ENCODE results near the gene USP3.

USP3 gene

DNA sequence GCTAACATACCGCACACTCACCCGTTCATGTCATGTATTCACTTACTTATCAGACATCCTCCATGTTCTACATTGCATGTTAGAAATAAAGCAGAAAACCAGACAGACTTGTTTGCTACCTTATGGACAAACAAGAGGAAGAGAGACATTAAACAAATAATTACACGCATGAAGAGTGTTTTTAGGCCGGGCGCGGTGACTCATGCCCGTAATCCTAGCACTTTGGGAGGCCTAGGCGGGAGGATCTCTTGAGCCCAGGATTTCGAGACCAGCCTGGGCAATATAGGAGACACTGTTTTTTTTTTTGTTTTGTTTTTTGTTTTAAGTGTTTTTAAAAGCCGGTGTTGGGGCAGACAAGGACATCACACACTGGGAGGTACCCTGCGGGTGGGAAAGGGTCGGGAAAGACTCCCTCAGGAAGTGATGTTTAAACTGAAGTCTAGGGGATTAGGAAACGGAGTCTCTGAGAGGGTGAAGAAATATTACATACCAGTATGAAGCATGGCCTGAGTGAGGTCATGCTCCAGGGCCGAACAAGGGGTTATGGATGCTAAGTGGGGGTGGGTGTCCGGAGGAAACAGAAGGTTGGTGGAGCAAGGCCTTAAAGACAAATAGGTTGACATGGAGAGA, 2.1 kb upstream of the USP3 start:
- peak overlapping the region; percentile 97 to 98 for H3K27ac ChIP-seq
- TF ChIP-seq, protein P1, sequence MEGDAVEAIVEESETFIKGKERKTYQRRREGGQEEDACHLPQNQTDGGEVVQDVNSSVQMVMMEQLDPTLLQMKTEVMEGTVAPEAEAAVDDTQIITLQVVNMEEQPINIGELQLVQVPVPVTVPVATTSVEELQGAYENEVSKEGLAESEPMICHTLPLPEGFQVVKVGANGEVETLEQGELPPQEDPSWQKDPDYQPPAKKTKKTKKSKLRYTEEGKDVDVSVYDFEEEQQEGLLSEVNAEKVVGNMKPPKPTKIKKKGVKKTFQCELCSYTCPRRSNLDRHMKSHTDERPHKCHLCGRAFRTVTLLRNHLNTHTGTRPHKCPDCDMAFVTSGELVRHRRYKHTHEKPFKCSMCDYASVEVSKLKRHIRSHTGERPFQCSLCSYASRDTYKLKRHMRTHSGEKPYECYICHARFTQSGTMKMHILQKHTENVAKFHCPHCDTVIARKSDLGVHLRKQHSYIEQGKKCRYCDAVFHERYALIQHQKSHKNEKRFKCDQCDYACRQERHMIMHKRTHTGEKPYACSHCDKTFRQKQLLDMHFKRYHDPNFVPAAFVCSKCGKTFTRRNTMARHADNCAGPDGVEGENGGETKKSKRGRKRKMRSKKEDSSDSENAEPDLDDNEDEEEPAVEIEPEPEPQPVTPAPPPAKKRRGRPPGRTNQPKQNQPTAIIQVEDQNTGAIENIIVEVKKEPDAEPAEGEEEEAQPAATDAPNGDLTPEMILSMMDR (IDR thresholded peaks at IDR 0.05): no peak
- DNase-seq (ENCODE audit: low spot score): no peak
- H3K4me3 ChIP-seq: peak overlapping the region; percentile 64

GRCh38 chr15:63502843-63503738, 1.3 kb upstream of the USP3 start:
- H3K4me3 ChIP-seq: peak overlapping the region; percentile 86
- TF ChIP-seq, protein P1 (IDR thresholded peaks at IDR 0.05): no peak

DNA sequence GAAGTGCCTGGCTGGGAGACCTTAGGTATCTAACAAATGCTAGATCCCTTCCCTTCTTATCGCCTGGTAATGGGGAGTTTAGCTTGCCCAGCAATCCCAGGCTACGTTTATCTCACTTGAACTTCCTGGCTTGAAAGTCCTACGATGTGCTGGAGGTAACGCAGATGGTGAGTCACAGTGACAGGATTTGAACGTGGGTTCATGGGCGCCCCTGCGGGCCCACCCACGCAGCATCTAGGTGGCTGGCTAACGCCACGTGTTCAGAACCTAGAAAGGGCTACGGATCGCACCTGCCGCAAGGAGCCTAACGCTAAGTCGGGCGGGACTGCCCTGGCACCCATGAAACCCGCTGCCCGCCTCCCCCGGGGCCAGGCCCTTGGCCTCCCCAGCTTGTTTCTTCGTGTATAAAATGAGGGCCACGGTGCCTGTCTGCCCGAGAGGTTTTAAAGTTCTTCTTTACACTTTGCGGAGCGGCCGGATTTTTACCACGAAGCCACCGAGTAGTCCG, 600 bp upstream of the USP3 start:
- TF ChIP-seq, protein P1 (IDR thresholded peaks at IDR 0.05): no peak
- peak overlapping the region; percentile 97 to 98 for H3K27ac ChIP-seq
- DNase-seq (ENCODE audit: low spot score): peak; percentile 87
- H3K4me3 ChIP-seq: peak overlapping the region; percentile 86

More at GRCh38 chr15:63502843-63503738, 1.3 kb upstream of the USP3 start:
- peak; percentile 89 for DNase-seq (ENCODE audit: low spot score)
- peak overlapping the region; percentile 97 to 98 for H3K27ac ChIP-seq

DNA sequence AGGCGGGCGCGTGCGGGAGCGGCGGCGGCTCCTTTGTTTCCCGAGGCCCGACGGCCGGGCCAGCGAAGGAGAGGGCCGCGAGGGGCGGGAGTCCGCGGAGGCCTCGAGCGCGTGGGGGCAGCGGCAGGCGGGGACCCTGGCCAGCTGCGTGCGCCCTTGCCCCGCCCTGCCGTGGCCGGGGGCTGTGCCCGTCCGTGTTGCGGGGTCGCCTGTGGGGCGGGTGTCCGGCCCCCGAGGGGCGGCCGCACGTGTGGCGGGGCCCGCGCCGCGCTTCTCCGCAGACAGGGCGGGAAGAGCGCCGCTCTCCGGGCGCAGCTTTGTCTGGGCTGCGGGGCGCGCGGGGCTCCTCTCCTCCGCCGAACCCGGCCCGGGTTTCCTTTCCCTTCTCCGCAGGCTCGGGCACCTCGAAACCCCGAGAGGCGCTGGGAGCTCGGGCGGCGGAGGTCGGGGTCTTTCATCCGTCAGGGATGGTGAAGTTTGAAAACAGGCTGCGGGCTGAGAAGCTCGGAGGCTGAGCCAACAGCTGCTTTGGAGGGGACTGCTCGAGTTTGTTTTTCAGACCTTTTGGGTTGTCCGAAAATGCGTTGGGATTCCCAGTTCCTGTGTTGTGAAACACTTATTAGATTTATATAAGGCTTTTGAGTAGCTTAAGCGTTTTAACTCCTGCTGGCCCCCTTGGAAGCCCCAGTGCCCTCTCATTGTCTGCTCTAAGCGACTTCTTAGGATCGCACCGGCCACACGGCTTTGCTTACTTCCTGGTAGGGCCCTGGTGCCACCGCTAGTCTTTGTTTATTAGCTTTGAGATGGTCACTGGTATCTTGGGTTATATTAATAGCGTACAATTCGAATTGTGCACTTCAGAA, 817 bp downstream of the USP3 start:
- H3K27ac ChIP-seq: peak overlapping the region; percentile 97 to 98
- TF ChIP-seq, protein P1 (IDR thresholded peaks at IDR 0.05): no peak
- H3K4me3 ChIP-seq: peak overlapping the region; percentile 86
- DNase-seq (ENCODE audit: low spot score): no peak

- peak overlapping the region; percentile 86 for H3K4me3 ChIP-seq
- TF ChIP-seq, protein P1 (IDR thresholded peaks at IDR 0.05): no peak
- no peak for DNase-seq (ENCODE audit: low spot score)
- peak overlapping the region; percentile 97 to 98 for H3K27ac ChIP-seq
These were observed 1.4 kb downstream of the USP3 start for GRCh38 chr15:63505842-63506222.

DNA sequence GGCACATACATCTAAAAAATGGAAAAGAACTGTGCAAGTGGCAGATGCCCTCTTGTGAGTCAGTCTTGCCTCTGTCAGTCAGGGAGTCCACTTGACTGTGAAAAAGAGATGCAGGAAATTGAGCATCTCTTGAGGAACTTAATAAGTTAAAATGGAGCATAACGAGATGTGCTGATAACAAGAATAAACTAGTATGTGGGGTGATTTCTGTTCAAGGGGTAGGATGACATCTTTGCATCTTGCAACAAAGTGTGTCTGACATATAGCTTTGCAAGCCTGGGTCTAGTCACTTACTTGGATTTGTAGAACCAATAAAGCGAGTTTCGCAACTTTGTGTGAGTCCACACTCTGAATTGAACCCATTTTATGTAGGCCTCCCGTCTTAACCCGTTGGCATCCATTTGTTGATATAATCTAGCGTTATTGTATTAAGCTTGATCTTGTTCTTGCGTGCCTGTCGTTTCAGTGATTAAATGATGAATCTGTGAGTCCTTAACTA, 2.2 kb downstream of the USP3 start:
- H3K27ac ChIP-seq: no peak overlapping the region
- TF ChIP-seq, protein P1 (IDR thresholded peaks at IDR 0.05): no peak
- DNase-seq (ENCODE audit: low spot score): no peak
- peak overlapping the region; percentile 86 for H3K4me3 ChIP-seq

Data from coronary artery (tissue), 2 donors.